NB4 (cell line): ENCODE measurements around the gene GABRR1.

Experiments used
- POLR2A ChIP-seq: IDR thresholded peaks from 2 replicates; pipeline ENCODE4 v1.6.1; 2011; ENCODE audit warnings: mild to moderate bottlenecking; ENCODE audit not compliant: insufficient read length; ENCODE audit errors: extremely low read depth
- TF ChIP-seq, protein P1 (sequence below): IDR thresholded peaks from one replicate; pipeline ENCODE4 v1.5.1; 2012; ENCODE audit warnings: low read depth, low read length

DNA sequence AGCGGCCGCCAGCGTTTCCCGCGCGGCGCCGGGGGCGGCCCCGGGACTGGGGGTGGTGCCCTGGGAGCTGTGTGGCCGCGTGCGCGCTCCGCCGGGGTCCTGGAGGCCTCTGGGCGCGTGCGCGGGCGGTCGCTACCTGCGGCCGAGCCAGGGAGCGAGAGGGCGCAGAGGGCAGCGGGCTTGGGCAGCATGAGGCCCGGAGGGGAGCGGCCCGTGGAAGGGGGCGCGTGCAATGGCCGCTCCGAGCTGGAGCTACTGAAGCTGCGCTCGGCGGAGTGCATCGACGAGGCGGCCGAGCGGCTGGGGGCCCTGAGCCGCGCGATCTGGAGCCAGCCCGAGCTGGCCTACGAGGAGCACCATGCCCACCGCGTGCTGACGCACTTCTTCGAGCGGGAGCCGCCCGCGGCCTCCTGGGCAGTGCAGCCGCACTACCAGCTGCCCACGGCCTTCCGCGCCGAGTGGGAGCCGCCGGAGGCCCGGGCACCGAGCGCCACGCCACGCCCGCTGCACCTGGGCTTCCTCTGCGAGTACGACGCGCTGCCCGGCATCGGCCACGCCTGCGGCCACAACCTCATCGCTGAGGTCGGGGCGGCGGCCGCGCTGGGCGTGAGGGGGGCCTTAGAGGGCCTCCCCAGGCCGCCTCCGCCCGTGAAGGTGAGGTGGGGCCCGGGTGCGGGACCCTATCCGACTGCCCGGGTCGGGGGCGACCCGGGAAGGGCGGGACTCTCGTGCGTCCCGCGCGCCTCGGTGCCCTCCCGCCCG, 71.0 kb downstream of the GABRR1 start, which contains the start of gene PM20D2:
- TF ChIP-seq, protein P1, sequence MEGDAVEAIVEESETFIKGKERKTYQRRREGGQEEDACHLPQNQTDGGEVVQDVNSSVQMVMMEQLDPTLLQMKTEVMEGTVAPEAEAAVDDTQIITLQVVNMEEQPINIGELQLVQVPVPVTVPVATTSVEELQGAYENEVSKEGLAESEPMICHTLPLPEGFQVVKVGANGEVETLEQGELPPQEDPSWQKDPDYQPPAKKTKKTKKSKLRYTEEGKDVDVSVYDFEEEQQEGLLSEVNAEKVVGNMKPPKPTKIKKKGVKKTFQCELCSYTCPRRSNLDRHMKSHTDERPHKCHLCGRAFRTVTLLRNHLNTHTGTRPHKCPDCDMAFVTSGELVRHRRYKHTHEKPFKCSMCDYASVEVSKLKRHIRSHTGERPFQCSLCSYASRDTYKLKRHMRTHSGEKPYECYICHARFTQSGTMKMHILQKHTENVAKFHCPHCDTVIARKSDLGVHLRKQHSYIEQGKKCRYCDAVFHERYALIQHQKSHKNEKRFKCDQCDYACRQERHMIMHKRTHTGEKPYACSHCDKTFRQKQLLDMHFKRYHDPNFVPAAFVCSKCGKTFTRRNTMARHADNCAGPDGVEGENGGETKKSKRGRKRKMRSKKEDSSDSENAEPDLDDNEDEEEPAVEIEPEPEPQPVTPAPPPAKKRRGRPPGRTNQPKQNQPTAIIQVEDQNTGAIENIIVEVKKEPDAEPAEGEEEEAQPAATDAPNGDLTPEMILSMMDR, result no peak
- peak; percentile 89 for TF ChIP-seq POLR2A
